Measurements from ENCODE around the gene SPARC.
"Not testable (repeated sequence)": the region's sequence is repeated elsewhere in the genome, so short reads cannot be mapped to it uniquely, and the experiment has no call there.

Gene SPARC

DNA sequence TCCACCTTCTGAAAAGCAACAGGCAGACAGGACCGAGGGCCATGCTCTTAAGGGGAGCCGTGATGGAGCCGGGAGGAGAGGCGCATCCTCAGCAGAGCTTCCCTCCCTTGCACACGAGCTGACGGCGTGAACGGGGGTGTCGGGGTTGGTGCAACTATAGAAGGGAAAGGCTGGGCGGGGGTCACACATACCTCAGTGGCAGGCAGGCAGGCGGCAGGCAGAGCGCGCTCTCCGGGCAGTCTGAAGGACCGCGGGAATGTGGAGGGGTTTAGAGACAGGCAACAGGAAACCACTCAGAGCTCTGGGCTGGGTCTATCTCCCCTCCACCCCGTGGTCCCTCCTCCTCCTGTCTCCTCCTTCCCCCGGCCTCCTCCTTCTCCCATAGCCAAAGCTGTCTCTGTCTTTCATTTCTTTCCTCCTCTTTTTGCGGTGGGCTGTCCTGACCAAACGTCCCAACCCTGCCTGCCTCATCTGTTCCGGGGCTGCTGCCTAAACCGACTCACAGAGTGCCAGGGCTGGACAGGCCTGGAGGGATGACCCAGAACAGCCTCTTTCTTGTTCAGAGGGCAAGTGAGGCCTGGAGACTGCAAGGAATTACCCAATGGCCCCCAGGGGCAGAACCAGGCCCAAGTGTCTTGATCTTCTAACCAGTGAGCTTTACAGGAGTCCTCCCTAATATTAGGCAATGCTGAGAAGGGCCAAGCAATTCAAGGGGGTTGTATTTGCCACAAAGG lies at the start of gene SPARC:
TSS of gene SPARC (minus strand) at position 242 of the 734 bp plus-strand sequence. CDS start 10,727 bp downstream, outside the sequence.
- DNase-seq = no peak

DNA sequence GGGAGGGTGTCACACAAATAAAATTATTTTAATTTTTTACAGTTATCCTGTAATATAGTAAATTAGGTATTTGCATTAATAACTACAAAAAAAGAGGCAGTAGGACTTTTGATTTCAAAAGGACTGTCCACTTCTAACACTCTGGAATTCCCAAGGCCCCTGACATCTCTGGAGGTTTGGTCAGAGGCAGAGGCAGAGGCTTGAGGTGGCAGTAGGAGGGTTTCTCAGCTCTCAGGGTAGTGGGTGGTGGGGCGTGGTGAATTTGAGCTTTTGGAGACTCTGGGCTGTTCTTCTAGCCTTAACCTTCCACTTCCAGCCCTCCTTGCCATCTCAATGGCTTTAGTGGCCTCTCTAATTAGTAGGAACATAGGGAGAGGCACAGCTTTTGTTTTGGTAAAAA lies 48.9 kb upstream of the SPARC start:
- no peak for DNase-seq

DNA sequence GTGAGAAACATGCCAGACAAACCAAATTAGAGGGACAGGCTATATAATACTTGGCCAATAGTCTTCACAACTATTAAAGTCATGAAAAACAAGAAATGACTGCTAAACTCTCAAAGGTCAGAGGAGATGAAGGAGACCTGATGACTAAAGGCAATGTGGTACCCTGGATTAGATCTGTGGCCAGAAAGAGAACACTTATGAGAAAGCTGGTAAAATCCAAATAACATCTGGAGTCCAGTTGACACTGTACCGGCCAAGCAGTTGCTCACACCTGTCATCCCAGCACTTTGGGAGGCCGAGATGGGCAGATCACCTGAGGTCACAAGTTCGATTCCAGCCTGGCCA lies 47.3 kb upstream of the SPARC start:
- no peak for DNase-seq

- DNase-seq = no peak
Observed at GRCh38 chr5:151733358-151734063, 46.8 kb upstream of the SPARC start.

DNA sequence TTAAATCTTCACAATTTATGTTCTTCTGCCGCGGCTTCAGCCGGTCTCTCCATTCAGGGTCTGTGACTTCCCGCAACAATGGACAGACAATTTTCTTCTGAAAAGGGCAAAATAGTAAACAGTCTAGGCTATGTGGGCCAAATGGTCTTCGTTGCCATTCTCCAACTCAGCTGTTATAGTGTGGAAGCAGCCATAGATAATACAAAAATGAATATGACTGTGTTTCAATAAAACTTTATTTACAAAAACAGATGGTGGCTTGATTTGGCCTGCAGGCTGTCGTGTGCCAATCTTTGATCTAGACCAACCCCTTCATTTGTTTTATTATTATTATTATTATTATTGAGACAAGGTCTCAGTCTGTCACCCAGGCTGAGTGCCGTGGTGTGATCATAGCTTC lies 43.7 kb upstream of the SPARC start:
- no peak for DNase-seq

- not testable (repeated sequence) for DNase-seq
Observed at GRCh38 chr5:151729597-151729996, 42.9 kb upstream of the SPARC start.

DNA sequence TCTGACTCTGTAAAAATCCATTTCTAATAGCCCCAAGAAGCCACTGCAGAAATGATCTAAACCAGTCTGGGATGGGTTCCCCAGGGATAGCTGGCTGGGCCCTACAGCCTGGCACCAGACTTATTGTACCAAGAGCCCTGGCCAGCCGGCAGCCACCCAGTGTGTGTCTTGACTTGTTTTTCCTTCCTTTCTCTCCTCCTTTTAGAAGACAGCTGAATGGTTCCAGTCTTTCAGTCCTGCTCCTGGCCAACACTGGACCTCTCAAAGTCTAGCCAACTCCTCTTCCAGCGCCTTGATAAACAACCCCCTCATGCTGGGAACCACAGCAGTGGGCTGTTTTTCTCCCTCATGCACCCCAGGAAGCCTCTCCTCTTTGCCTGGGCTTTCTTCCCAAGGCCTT lies 37.6 kb upstream of the SPARC start:
- no peak for DNase-seq

GRCh38 chr5:151722546-151722945 lies 35.8 kb upstream of the SPARC start:
- no peak for DNase-seq

DNA sequence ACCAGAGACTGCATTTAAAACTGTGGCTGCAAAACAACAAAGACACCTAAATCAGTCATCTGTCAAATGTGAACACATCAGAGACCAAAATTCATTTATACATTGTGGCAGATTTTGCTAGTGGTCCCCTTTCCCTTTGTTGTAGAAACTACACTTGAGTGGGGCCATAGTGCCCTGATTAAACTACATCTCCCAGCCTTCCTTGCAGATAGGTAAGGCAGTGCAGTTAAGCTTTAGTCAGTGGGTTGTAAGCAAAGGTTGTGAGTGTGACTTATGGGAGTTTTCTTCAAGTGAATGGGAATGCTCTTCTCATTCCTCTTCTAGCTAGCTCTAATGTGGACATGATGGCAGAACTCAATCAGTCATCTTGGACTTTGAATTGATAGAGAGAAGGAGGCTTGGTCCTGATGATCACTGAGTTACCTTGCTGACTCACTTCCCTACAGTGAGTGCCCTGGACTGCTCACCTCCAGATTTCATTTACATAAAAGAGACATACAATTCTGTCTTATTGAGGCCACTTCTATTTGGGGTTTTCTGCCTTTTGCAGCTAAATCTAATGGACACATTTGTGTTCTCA lies 35.2 kb upstream of the SPARC start:
- no peak for DNase-seq

DNA sequence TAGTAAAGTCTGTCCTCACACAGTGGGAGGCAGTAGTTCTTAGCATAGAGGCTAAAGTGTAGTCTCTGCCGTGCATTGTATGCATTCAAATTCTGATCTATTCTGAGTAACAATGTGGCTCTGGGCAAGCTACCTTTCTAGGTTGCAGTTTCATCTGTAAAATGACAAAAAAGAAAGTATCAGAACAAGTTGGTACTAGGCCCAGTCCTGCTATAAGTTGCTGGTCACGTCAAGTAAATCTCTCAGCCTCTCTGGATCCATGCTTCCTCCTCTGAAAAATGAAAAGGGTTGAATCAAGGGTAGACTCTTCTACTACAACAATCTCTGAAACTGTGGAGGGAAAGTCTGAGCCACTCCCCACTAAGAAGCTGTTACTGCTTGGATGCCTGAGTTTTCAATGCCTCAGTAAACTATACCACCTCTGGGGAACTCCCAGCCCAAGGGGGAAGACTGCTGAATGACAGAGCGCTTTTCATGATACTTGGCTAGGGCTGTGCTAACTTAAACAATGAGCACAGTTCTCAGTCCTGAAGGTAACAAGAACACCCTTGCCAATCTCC lies 34.5 kb upstream of the SPARC start:
- no peak for DNase-seq

DNA sequence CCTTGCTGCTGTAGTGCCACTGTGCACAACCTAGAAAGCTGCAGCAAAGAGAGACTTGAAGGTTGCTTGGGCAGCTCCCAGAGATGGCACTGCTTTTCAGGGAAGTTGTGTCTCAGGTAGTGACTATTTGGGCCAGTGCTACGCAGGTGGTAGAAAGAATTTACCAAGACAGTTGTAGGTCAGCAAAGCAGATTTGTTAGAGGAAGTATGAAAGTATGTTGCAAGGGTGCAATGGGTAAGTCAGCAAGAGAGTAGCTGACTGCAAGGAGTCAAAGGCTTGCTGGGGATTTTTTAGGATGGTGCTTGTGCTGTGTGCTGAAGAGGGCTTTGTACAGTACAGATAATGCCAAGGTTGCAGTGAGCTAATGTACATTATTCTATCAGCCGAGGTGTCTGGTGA lies 33.5 kb upstream of the SPARC start:
- no peak for DNase-seq

GRCh38 chr5:151719228-151720000 lies 32.7 kb upstream of the SPARC start:
- DNase-seq = no peak

GRCh38 chr5:151718646-151719045 lies 31.9 kb upstream of the SPARC start:
- no peak for DNase-seq

DNA sequence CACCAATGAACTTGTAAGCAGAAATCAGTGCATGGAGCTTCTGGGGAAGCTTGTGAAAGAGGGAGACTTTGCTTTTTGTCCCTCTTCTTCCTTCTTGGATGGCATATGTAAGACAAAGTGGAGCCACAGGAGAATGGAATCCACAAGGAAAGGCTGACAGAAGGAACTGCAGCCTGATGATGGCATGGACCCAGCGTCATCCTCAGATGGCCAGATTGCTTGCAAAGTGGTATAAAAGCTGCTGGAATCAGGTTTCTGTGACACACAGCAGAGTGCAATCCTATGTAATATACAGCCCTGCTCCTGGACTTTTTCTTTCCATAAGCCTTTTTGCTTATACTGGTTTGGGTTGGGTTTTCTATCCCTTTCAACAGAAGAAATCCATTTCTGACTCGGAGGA lies 31.4 kb upstream of the SPARC start:
- DNase-seq = no peak

DNA sequence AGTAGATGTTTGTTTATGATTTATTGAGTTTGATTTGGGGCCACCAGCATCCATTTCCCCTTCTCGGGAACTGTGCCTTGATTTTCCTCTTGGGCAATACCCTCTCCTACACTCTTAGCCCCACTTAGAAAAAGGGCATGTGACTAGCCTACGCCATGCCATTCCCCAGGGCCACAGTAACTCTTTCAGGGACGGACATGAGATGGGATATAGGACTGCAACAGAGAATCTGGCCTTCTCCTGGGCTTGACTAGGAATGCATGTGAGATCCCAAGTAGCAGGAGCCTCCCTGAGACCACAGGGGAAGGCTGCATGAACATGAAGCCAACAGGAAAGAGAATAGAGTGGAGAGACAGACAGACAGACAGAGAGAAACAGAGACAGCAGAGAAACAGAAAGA lies 30.7 kb upstream of the SPARC start:
- no peak for DNase-seq

GRCh38 chr5:151709109-151709735 lies 22.5 kb upstream of the SPARC start:
- no peak for DNase-seq

DNA sequence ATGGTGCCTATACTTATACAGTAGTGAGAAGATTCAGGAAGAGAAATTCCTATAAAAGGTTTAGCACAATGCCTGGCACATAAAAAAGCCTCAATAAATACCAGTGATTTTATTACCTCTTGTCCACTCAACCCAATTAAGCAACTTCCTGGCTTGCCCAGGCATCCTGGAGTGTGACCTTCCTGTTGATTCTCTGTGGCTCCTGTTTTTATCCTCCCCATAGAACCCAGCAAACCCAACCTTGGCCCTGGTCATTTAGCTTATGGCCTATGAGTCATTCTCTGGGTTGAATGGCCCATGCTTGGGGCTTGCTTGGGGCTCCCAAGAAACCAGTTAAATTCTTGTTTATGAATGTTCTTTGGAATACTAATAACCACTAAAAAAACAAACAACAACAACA lies 21.4 kb upstream of the SPARC start:
- DNase-seq = no peak

GRCh38 chr5:151707567-151707966 lies 20.9 kb upstream of the SPARC start:
- no peak for DNase-seq

DNA sequence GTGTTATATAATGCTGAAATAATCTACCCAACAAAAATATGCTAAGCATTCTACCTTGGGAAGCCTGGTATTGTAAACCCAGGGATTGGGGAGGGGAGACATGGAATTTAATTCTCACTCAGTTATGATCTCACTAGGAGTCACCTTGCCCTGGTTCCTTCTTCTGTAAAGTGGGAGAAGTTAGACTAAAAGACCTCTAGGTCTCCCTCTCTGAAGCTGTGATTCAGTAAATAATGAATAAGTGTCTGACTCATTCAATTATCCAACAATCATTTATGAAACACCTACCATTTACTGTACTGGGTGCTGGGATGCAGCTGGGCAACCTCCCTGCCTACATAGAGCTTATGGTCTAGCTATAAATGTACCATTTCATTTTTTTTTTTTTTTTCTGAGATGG lies 20.2 kb upstream of the SPARC start:
- DNase-seq = no peak

GRCh38 chr5:151703780-151704179 lies 17.1 kb upstream of the SPARC start:
- DNase-seq = no peak

DNA sequence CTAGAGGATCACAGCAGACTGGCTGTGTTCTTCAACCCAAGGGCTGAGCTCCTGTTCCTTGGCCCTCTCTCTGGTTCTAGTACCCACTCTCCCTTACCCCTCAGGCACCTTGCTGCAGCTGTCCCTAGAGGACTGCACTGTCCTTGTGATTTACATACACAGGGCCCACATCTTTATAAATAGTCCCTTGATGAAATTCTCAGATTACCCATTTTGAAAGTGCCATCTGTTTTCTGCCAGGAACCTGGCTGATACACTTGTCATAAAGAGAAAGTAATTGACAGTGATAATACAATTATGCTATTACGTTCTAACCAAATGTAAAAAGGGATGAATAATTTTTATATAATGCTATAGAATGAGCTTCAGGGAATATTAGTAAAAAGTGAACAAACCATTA lies 16.5 kb upstream of the SPARC start:
- DNase-seq = peak; percentile 9

DNA sequence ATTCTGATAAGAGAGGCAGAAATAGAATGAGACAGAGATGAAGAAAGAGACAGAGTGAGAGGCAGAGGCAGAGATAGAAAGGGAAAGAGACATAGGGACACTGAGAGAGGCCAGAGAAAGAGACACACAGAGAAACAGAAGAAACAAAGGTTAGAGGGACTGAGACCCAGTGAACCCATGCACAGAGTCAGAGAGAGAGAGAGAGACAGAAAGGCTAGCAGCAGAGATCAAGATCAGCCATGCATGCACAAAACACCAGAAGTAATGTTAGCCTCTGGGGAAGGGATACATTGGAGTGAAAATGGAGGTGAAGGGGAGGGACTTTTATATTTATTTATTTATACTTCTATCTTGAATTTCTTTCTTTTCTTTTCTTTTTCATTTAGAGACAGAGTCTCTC lies 14.1 kb upstream of the SPARC start:
- no peak for DNase-seq

- DNase-seq = no peak
Observed at GRCh38 chr5:151700296-151700695, 13.6 kb upstream of the SPARC start.

Data from NCI-H1436 treated with DMSO at 0.1 percent for 48 hours (cell line).